ENCODE measurements around the gene IFNA6. TPM values are rescaled to one million over a fixed set of nuclear protein-coding genes. Genes with fewer than 3 reads are reported as not detected.
"Not testable (repeated sequence)": the region's sequence is repeated elsewhere in the genome, so short reads cannot be mapped to it uniquely, and the experiment has no call there.

Gene IFNA6
- not detected in 2 replicates for total RNA-seq
- not detected for polyA plus RNA-seq (2012)

GRCh38 chr9:21350787-21351186 lies at the start of gene IFNA6:
Gene IFNA6 (minus strand): TSS chr9:21350887. CDS start chr9:21350887, 0 bp downstream.
- no peak for DNase-seq (ENCODE audit: low read depth)

- no peak for DNase-seq (ENCODE audit: low read depth)
Measured at GRCh38 chr9:21399956-21400355, 49.3 kb upstream of the IFNA6 start.

- DNase-seq (ENCODE audit: low read depth): no peak
Measured at GRCh38 chr9:21398955-21399489, 48.3 kb upstream of the IFNA6 start.

GRCh38 chr9:21395778-21396717 lies 45.4 kb upstream of the IFNA6 start:
- peak; percentile 45 for DNase-seq (ENCODE audit: low read depth)

GRCh38 chr9:21392270-21392669 lies 41.6 kb upstream of the IFNA6 start:
- DNase-seq (ENCODE audit: low read depth): no peak

GRCh38 chr9:21385131-21385670 lies 34.5 kb upstream of the IFNA6 start, which contains the start of gene IFNA2:
Gene IFNA2 (minus strand): TSS chr9:21385398. CDS start chr9:21385329, 69 bp downstream.
- no peak for DNase-seq (ENCODE audit: low read depth)

- no peak for DNase-seq (ENCODE audit: low read depth)
Measured at GRCh38 chr9:21383627-21384026, 32.9 kb upstream of the IFNA6 start.

- no peak for DNase-seq (ENCODE audit: low read depth)
Measured at GRCh38 chr9:21381448-21382339, 31.0 kb upstream of the IFNA6 start.

GRCh38 chr9:21371467-21371866 lies 20.8 kb upstream of the IFNA6 start:
- DNase-seq (ENCODE audit: low read depth): not testable (repeated sequence)

- DNase-seq (ENCODE audit: low read depth): no peak
Measured at GRCh38 chr9:21367957-21368356, 17.3 kb upstream of the IFNA6 start, which contains the start of gene IFNA13. Gene IFNA13 (minus strand): TSS chr9:21368057. CDS start chr9:21368010, 47 bp downstream.

- DNase-seq (ENCODE audit: low read depth): not testable (repeated sequence)
Measured at GRCh38 chr9:21367169-21367568, 16.5 kb upstream of the IFNA6 start.

GRCh38 chr9:21362287-21362686 lies 11.6 kb upstream of the IFNA6 start:
- no peak for DNase-seq (ENCODE audit: low read depth)

- DNase-seq (ENCODE audit: low read depth): peak; percentile 12
Measured at GRCh38 chr9:21357479-21358460, 7.1 kb upstream of the IFNA6 start.

GRCh38 chr9:21348430-21348970 lies 2.2 kb downstream of the IFNA6 start:
- no peak for DNase-seq (ENCODE audit: low read depth)

- no peak for DNase-seq (ENCODE audit: low read depth)
Measured at GRCh38 chr9:21340735-21341134, 10.0 kb downstream of the IFNA6 start.

GRCh38 chr9:21336457-21336856 lies 14.2 kb downstream of the IFNA6 start:
- DNase-seq (ENCODE audit: low read depth): no peak

GRCh38 chr9:21334701-21335632 lies 15.7 kb downstream of the IFNA6 start, which contains the start of gene KLHL9:
Gene KLHL9 (minus strand): TSS chr9:21335404. CDS start chr9:21334859, 545 bp downstream.
- peak; percentile 95 for DNase-seq (ENCODE audit: low read depth)

GRCh38 chr9:21333226-21333625 lies 17.5 kb downstream of the IFNA6 start:
- no peak for DNase-seq (ENCODE audit: low read depth)

All from myocyte (in vitro differentiated cells).